Measurements from ENCODE around the gene ADAMTS10. TPM values are rescaled to one million over a fixed set of nuclear protein-coding genes. Genes with fewer than 3 reads are reported as not detected.
"Not testable (repeated sequence)": the region's sequence is repeated elsewhere in the genome, so short reads cannot be mapped to it uniquely, and the experiment has no call there.

Gene ADAMTS10
- polyA plus RNA-seq, 3 donors = 30.0 to 51.8 (median 45.0) TPM

GRCh38 chr19:8575467-8575997 is 35.0 kb downstream of the ADAMTS10 start:
- DNase-seq (ENCODE audit: extremely low read depth in 1 of 11, low read depth in 9 of 11, low spot score in 4 of 11) = no peak

GRCh38 chr19:8574619-8574922 is 35.9 kb downstream of the ADAMTS10 start:
- DNase-seq (ENCODE audit: extremely low read depth in 1 of 11, low read depth in 9 of 11, low spot score in 4 of 11) = not testable (repeated sequence)

- no peak for DNase-seq (ENCODE audit: extremely low read depth in 1 of 11, low read depth in 9 of 11, low spot score in 4 of 11)
These were observed 37.2 kb downstream of the ADAMTS10 start for GRCh38 chr19:8573316-8573715.

GRCh38 chr19:8571006-8571411 is 39.5 kb downstream of the ADAMTS10 start:
- DNase-seq (ENCODE audit: extremely low read depth in 1 of 11, low read depth in 9 of 11, low spot score in 4 of 11) = no peak

- DNase-seq (ENCODE audit: extremely low read depth in 1 of 11, low read depth in 9 of 11, low spot score in 4 of 11) = no peak
These were observed 41.3 kb downstream of the ADAMTS10 start for GRCh38 chr19:8569066-8569771.

GRCh38 chr19:8567522-8568172 is 42.9 kb downstream of the ADAMTS10 start:
- no peak for DNase-seq (ENCODE audit: extremely low read depth in 1 of 11, low read depth in 9 of 11, low spot score in 4 of 11)

GRCh38 chr19:8566855-8567254 is 43.7 kb downstream of the ADAMTS10 start:
- no peak for DNase-seq (ENCODE audit: extremely low read depth in 1 of 11, low read depth in 9 of 11, low spot score in 4 of 11)

GRCh38 chr19:8564866-8565265 is 45.6 kb downstream of the ADAMTS10 start:
- DNase-seq (ENCODE audit: extremely low read depth in 1 of 11, low read depth in 9 of 11, low spot score in 4 of 11) = not testable (repeated sequence)

- DNase-seq (ENCODE audit: extremely low read depth in 1 of 11, low read depth in 9 of 11, low spot score in 4 of 11) = no peak
These were observed 49.3 kb downstream of the ADAMTS10 start for GRCh38 chr19:8561075-8561764.

- DNase-seq (ENCODE audit: extremely low read depth in 1 of 11, low read depth in 9 of 11, low spot score in 4 of 11) = no peak
These were observed 52.2 kb downstream of the ADAMTS10 start for GRCh38 chr19:8558325-8558724.

- no peak for DNase-seq (ENCODE audit: extremely low read depth in 1 of 11, low read depth in 9 of 11, low spot score in 4 of 11)
These were observed 52.8 kb downstream of the ADAMTS10 start for GRCh38 chr19:8557642-8558238.

GRCh38 chr19:8553729-8554128 is 56.8 kb downstream of the ADAMTS10 start:
- not testable (repeated sequence) for DNase-seq (ENCODE audit: extremely low read depth in 1 of 11, low read depth in 9 of 11, low spot score in 4 of 11)

GRCh38 chr19:8552810-8553209 is 57.7 kb downstream of the ADAMTS10 start:
- DNase-seq (ENCODE audit: extremely low read depth in 1 of 11, low read depth in 9 of 11, low spot score in 4 of 11) = no peak

- no peak for DNase-seq (ENCODE audit: extremely low read depth in 1 of 11, low read depth in 9 of 11, low spot score in 4 of 11)
These were observed 60.4 kb downstream of the ADAMTS10 start for GRCh38 chr19:8550070-8550469.

GRCh38 chr19:8545743-8546142 is 64.8 kb downstream of the ADAMTS10 start:
- DNase-seq (ENCODE audit: extremely low read depth in 1 of 11, low read depth in 9 of 11, low spot score in 4 of 11) = no peak

GRCh38 chr19:8544168-8544567 is 66.3 kb downstream of the ADAMTS10 start:
- DNase-seq (ENCODE audit: extremely low read depth in 1 of 11, low read depth in 9 of 11, low spot score in 4 of 11) = no peak

GRCh38 chr19:8539621-8540149 is 70.8 kb downstream of the ADAMTS10 start:
- DNase-seq (ENCODE audit: extremely low read depth in 1 of 11, low read depth in 9 of 11, low spot score in 4 of 11) = no peak

- no peak for DNase-seq (ENCODE audit: extremely low read depth in 1 of 11, low read depth in 9 of 11, low spot score in 4 of 11)
These were observed 73.4 kb downstream of the ADAMTS10 start for GRCh38 chr19:8537099-8537498.

GRCh38 chr19:8536282-8536681 is 74.2 kb downstream of the ADAMTS10 start:
- no peak for DNase-seq (ENCODE audit: extremely low read depth in 1 of 11, low read depth in 9 of 11, low spot score in 4 of 11)

- no peak for DNase-seq (ENCODE audit: extremely low read depth in 1 of 11, low read depth in 9 of 11, low spot score in 4 of 11)
These were observed 78.3 kb downstream of the ADAMTS10 start for GRCh38 chr19:8532225-8532624.

Measured in renal cortex interstitium (tissue), 11 donors.